IPS-18c (cell line): Measurements from ENCODE around the gene TNNT1.
A peak's percentile ranks its signal among the peaks of the same experiment; 100 is the strongest.

ENCODE experiments used
- H3K4me3 ChIP-seq: 2 replicates; pipeline ENCODE4 v1.7.0; 2013; ENCODE audit warnings: low read depth, mild to moderate bottlenecking, low read length, moderate library complexity; ENCODE audit not compliant: insufficient read depth
- H3K9me3 ChIP-seq: one replicate; pipeline ENCODE4 v1.6.1; 2013; ENCODE audit warnings: mild to moderate bottlenecking, low read length, moderate library complexity; ENCODE audit not compliant: control insufficient read depth, insufficient read depth

TNNT1 gene, protein sequence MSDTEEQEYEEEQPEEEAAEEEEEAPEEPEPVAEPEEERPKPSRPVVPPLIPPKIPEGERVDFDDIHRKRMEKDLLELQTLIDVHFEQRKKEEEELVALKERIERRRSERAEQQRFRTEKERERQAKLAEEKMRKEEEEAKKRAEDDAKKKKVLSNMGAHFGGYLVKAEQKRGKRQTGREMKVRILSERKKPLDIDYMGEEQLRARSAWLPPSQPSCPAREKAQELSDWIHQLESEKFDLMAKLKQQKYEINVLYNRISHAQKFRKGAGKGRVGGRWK

GRCh38 chr19:55149078-55150003, at the start of gene TNNT1:
Gene TNNT1 (minus strand): TSS chr19:55149206. CDS start chr19:55147157, 2,049 bp downstream.
- Histone ChIP-seq H3K4me3 (peak within 1 kb of the TSS; percentile 32; the same call in 1 of the 2 replicates), H3K9me3 (no peaks in the 10 kb centered on the region)

- H3K4me3 ChIP-seq = no peak overlapping the region
- H3K9me3 ChIP-seq = no peaks in the 10 kb centered on the region
Measured at GRCh38 chr19:55198651-55199050, 49.6 kb upstream of the TNNT1 start.

DNA sequence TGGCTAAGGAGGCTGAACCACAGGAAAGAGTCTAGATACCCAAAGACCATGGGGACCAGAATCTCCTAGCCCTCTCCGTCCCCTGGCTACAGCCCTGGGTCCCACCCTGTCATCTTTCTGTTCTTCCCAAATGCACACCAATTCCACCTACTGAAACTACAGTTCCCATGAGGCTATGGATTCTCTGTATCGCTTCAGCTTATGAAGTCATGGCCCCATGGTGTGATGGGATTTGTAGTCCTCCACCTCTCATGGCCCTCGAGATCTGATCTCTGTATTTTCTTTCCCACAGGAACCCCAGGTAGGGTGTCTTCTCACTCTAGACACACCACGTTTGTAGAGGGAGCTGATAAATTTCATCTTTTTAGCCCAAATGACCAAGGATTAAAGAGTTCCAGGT, 48.5 kb upstream of the TNNT1 start:
- Histone ChIP-seq H3K4me3 (no peak overlapping the region), H3K9me3 (no peaks in the 10 kb centered on the region)

DNA sequence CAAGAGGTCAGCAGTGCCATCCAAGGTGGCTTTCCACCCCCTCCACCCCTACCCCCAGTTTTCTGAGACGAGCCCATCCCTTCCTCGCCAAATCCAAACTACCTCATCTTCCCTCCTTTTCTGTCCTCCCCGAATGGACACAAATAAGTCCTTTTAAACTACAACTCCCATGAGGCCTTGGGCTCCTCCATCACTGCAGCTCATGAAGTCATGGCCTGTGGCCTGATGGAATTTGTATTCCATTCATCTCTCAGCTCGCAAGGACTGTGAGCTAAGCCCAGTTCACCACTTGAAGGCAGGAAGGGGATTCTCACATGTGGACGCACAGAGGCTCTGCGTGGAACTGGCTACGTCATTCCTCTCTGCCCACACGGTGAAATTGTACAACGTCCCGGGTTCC, 47.8 kb upstream of the TNNT1 start:
- no peaks in the 10 kb centered on the region for H3K9me3 ChIP-seq
- no peak overlapping the region for H3K4me3 ChIP-seq

- H3K4me3 ChIP-seq = no peak overlapping the region
Measured at GRCh38 chr19:55193481-55193880, 44.5 kb upstream of the TNNT1 start.

GRCh38 chr19:55189403-55189835, 40.4 kb upstream of the TNNT1 start:
- Histone ChIP-seq H3K4me3 (no peak overlapping the region), H3K9me3 (no peaks in the 10 kb centered on the region)

More at GRCh38 chr19:55193481-55193880, 44.5 kb upstream of the TNNT1 start:
- H3K9me3 ChIP-seq = no peaks in the 10 kb centered on the region

DNA sequence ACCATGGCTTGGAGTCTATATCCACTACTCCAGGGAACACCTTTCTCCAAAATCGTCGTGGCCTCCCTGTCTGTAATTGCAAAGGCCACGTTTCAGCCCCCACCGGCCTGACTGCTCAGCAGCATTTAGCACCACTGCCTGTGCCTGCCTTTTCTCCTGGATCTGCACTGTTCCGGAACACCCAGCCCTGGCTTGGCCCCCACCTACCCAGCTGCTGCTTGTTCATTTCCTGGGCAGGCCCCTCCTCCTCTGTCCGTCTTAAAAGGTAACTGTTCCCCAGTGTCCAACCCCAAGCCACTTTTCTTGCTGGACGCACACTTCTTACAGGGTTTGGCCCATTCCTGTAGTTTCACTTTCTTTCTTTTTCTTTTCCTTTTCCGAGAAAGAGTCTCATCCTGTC, 39.6 kb upstream of the TNNT1 start:
- Histone ChIP-seq H3K4me3 (no peak overlapping the region), H3K9me3 (no peaks in the 10 kb centered on the region)

DNA sequence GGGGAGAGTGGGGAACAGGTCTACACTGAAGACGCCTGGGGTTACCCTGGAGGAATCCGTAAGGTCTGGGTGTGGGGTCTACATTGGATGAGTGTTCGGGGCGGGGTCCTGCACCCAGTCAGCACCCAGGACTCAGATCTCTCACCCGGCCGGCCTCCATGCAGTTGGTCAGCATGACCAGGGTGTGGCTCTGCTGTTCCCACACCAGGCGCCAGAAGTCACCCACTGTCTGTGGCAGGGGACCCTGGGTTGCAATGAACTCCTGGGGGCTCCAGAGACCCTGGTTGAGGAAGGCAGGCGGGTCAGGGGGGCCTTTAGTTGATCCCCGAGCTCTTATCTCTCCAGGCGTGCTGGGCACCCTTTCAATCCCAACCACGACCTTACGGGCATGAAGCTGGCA, 37.1 kb upstream of the TNNT1 start:
- Histone ChIP-seq H3K4me3 (no peak overlapping the region), H3K9me3 (peaks cover 3% of the 10 kb centered on the region)

DNA sequence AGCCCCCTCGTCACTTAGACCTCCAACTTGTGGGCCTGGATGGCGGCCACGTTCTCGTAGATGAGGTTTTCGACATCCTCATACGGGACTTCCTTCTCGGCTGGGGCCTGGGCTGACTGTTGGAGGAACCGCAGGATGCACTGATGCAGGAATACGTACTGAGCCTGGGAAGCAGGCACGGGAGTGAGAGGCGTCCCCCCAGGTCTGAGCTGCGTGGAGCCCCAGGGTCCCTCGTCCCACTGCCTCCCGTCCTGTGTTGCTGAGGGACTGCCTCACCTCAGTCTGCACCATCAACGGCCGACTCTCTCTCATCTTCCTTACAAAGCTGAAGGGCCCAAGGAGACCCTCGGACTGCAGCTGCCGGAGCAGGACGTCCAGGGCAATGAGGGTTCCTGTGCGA, 32.7 kb upstream of the TNNT1 start:
- H3K4me3 ChIP-seq = no peak overlapping the region

DNA sequence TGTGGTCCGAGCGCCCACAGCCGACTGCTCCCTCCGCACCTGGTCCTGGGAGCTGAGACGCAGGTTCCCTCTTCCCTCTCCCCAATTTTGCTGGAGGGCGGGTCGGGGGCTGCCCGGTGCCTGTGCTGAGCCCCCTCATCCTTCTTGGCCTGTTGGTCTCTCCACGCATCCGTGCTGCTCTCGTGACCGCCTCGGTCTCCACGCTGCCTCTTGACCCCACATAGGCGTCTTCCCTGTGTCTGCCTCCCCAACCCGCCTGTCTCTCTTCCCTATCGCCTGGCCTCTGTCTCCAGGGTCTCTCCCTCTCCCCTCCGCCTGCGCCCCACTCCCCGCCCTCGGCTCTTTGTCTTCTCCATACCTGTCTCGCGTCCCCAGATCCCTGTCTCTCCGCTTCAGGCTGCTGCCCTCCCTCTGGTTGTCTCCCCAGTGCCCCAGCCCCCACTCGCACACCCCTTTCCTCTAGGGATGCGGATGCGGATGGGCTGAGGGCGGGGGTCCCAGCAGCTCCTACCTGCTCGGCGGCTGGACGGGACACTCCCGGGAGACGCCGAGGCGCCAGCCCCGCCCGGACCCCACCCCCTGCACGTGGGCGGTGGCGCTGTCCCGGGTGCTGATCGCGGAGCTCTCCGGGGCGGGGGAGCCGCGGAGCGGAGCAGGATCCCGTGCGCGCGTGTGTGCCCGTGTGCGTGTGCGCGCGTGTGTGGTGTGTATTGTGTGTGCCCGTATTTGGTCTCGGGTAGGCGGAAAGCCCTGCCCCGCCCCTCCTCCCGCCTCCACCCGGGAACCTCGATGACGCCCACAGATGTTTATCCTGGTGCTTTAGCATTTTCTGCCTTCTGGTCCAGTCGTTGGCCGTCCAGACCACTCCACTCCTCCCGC, 30.8 kb upstream of the TNNT1 start, which contains the start of gene SYT5:
SYT5 (minus strand) TSS at position 684 of the 879 bp plus-strand sequence. CDS start 1,248 bp downstream, outside the sequence.
- peak within 1 kb of the TSS; percentile 71 for H3K4me3 ChIP-seq

More for the DNA sequence above, 32.7 kb upstream of the TNNT1 start:
- H3K9me3 ChIP-seq = peaks cover 3% of the 10 kb centered on the region

DNA sequence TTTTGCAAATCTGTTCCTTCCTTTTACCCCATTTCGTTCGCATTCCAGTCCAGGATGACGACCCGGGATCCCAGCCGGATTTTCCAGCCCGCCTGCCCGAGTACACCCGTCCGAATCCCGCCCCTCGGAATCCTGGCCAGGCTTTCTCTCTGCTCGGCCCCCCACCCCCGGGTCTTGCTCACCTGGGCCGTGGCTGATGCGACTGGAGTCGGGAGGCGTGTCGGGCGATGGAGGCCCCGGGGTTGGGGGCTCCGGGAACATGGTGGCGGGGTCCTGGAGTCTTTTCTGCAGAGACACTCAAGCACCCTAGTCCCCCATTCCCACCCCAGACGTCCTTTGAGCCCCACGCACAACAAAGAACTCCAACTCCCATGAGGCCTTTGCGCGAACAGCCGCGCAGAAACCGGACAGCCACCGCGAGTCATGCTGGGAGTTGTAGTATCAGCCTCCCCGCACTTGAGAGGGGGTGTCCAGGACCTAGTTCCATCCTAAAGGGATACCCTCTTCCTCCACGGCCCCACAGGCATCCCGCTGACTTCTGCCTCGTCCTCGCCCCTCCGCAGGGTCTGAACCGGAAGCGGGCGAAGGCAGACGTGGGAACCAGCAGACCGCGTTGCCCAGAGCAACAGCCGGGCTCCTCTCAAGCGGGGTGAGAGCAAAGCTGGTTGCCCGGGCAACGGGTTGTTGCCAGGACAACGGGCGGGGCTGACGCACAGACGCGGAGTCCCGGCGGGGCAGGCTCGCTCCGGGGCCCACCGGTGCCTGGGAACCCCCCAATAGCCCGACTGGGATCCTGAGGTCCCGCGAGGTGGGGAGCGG, 30.0 kb upstream of the TNNT1 start:
- H3K4me3 ChIP-seq = peak overlapping the region; percentile 71
- H3K9me3 ChIP-seq = peaks cover 3% of the 10 kb centered on the region

More for the DNA sequence above, 30.8 kb upstream of the TNNT1 start, which contains the start of gene SYT5:
- H3K9me3 ChIP-seq = peaks cover 3% of the 10 kb centered on the region

DNA sequence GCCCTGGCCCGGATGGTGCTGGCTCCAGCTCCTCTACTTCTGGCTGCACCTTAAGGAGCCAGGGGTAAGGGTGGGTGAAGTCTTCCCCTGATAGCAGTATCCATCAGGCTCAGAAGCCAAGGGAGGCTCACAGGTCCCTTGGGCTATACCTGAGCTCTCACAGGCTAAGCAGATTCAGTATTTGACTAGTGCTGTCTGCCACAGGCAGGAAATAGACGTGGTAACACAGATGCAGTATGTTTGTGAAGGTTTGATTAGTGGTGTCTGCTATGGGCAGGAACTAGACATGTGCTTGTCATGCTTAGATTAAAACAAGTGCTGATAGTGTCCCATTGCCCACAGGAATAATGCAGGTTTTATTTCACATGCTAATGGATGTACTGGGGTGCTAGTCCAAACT, 27.1 kb upstream of the TNNT1 start:
- Histone ChIP-seq H3K9me3 (no peaks in the 10 kb centered on the region), H3K4me3 (no peak overlapping the region)

DNA sequence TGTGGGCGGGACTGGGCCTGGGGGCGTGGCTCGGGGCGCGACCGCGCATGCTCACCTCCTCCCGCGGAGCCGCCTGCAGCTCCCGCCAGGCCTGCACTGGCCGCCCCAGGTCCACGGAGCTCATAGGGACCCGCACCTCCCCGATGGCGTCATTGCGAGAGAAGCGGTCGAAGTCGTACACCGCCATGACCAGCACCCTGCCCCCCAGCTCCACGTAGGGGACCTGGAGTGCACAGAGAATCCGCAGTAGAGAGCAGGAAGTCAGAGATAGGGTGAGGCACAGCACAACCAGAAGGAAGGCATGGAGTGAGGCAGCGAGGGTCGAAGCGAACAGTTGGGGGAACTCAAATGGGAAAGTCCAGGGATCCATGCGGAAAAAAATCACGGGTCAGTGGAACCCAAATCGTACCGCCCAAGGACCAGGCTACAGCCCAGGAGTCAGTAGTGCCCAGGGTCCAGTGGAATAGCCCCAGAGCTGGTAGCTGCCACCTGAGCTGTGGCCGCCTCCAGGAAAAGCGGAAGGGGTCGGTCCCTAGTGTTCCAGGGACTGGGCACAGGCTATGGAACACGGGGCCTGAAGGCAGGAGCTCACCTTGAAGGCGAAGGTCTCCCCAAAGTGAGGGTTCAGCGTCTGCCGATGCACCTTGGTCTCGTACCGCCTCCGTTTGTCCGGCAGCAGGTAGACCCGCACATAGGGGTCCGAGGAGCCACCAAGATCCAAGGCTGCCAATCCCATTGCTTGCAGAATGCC, 26.3 kb upstream of the TNNT1 start:
- Histone ChIP-seq H3K4me3 (peak overlapping the region; percentile 30; the same call in 1 of the 2 replicates), H3K9me3 (no peaks in the 10 kb centered on the region)

- peak overlapping the region; percentile 70 for H3K4me3 ChIP-seq
- no peaks in the 10 kb centered on the region for H3K9me3 ChIP-seq
Measured at GRCh38 chr19:55174425-55175116, 25.6 kb upstream of the TNNT1 start.

DNA sequence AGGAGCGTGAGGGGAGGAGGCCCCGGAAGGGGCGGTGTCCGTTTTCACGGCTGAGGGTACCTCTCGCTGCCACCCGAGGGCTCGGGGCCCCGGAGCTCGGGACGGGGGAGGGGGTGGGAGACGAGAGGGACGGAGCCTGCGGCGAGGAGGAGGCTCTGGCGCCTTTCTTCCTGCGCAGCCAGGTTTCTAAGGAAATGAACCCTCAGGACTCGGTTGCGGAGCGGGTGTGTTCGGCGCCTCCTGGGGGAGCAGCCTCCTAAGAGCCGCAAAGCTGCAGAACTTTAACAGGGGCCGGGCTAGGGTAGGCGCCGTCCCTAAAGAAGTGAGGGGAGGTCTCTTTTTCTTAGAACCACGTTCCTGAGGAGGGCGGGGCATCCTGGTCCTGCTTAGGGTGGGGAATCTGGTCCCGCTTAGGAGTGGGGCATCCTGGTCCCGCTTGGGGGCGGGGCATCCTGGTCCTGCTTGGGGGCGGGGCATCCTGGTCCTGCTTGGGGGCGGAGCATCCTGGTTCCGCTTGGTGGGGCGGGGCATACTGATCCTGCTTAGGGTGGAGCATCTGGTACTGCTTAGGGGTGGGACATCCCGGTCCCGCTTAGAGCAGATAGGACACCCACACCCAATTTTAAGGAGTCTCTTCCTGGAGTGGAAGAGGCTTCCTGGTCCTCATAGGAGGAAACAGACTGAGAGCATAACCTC, 24.9 kb upstream of the TNNT1 start:
- H3K9me3 ChIP-seq = no peaks in the 10 kb centered on the region

More for the DNA sequence above, 24.9 kb upstream of the TNNT1 start:
- H3K4me3 ChIP-seq = peak overlapping the region; percentile 70
